LNCAP (cell line): ENCODE data around the gene YAF2.

Experiments
- TF ChIP-seq, protein P1 (sequence below): fragments of 450-650 bp; IDR thresholded peaks from 2 replicates; pipeline ENCODE4 v1.5.1; 2017; ENCODE audit warnings: mild to moderate bottlenecking

YAF2 gene

DNA sequence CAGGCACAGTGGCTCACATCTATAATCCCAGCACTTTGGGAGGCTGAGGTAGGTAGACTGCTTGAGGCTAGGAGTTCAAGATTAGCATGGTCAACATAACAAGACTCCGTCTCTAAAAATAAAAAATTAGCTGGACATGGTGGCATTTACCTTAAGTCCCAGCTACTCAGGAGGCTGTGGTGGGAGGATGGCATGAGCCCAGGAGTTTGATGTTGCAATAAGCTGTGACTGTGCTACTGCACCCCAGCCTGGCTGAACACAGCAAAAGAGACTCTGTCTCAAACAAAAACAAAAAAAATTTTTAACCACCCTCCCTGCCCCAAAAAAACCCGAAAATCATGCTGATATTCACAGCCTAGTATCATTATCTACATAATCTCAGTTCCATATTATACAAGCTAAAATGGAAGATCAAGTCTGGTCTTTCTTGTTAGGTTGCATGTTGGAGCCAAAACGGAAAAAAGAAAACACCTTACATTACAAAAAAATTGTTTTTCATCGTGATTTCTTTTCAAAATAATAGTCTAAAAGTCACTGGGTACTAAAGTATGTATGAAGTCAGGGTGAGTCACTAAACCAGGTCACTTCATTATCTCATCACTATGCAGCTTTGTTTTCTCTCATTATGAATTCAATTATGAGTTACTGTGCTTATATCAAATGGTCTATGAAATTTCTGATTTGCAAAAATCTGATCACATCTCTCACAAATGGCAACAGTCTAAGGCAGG, 107.2 kb downstream of the YAF2 start:
- TF ChIP-seq, protein P1, sequence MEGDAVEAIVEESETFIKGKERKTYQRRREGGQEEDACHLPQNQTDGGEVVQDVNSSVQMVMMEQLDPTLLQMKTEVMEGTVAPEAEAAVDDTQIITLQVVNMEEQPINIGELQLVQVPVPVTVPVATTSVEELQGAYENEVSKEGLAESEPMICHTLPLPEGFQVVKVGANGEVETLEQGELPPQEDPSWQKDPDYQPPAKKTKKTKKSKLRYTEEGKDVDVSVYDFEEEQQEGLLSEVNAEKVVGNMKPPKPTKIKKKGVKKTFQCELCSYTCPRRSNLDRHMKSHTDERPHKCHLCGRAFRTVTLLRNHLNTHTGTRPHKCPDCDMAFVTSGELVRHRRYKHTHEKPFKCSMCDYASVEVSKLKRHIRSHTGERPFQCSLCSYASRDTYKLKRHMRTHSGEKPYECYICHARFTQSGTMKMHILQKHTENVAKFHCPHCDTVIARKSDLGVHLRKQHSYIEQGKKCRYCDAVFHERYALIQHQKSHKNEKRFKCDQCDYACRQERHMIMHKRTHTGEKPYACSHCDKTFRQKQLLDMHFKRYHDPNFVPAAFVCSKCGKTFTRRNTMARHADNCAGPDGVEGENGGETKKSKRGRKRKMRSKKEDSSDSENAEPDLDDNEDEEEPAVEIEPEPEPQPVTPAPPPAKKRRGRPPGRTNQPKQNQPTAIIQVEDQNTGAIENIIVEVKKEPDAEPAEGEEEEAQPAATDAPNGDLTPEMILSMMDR: no peak

DNA sequence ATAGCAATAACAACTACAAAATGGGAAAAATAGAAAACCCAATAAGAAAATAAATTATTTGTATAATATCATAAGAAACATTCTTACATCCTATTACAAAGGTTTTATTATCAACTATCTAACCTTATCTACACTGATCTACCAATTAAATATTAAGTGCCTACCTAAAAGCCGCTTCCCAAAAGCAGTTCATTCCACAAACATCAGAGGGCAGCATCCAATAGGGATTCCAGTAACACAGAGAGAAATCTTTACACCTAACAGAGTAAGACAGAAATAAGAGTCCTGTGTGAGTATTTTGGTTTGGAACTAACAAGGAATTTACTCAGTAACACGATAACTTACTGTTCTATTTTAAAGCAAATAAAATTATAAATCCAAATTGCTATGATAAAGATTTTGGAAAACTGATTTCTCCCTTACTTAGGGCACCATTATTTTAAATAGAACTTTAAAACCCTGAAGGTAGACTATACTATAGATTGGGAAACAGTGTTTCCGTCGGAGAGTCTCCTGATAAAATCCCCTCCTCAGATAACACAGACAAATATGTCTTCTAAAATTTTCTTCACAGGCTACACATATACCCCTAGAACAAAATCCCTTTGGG, 108.3 kb downstream of the YAF2 start:
- TF ChIP-seq, protein P1: peak; percentile 89

DNA sequence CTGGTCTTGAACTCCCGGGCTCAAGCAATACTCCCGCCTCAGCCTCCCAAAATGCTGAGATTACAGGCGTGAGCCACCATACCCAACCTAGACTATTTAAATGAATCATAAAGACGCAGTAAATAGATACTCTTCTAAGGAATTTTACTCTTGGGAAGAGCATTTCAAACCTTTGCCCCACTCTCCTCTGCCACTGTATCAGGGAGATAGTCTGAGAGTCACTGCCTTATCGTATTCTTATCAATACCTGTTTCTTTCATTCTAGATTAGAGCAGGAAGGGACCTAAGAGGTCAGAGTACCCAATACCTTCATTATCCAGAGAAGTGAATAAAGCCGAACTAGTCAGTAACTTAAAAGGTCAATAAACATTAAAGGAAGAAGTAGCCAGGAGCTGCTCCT, 109.2 kb downstream of the YAF2 start:
- TF ChIP-seq, protein P1: no peak

- TF ChIP-seq, protein P1: no peak
Observed at GRCh38 chr12:42128327-42128726, 109.7 kb downstream of the YAF2 start.

DNA sequence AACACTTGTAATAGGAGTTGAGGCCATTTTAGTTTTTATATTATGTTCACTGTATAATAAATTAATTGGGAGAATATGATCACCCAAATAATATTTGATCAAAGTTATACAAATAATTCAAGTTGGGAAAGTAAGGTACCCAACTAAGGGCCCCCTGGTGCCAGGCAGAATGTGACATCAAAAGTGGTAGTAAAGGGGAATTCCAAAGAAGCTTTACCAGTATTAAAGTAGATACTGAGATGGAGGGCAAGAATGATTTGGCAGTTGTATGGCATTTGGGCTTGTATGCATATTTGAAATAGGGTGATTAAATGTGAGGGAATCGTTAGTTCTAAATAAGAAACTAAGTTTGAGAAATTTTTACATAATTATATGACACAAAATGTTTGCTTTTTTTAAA, 111.1 kb downstream of the YAF2 start:
- TF ChIP-seq, protein P1: no peak

GRCh38 chr12:42125388-42125767, 112.7 kb downstream of the YAF2 start:
- TF ChIP-seq, protein P1: no peak

DNA sequence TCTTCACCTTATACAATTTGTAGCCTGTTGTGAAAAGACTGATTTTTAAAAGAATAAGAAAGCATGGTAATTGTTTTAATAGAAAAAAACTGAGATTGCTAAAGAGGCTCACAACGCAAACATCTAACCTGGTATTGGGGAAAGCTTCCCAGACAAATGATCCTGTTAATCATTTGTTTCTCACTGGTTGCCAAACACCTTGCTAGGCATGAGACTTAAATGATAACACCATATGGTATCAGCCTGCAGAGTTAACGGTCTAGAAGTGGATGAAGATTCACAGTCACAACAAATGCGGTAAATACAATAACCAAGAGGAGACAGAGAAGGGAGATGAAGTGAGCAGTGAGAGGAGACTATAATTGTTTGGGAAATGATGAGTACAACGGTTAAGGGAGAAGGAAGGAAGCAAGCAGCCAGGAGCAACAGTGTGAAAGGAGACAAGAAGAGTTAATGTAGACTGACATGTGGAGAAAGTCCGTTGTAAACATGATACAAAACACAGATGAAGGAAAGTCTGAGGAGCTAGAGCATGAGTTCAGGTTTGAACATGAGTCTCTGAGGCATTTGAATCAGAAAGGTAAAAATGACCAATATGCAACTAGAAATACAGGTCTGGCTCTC, 113.2 kb downstream of the YAF2 start:
- TF ChIP-seq, protein P1: no peak
